Measurements from ENCODE around the gene MAEA. TPM values are rescaled to one million over a fixed set of nuclear protein-coding genes. Genes with fewer than 3 reads are reported as not detected.

The MAEA gene
- total and polyA plus RNA-seq, 2 experiments from 2014 or later, result 49.8 to 99.0 TPM

GRCh38 chr4:1375761-1376322 is 86.2 kb downstream of the MAEA start:
- no peaks in the 10 kb centered on the region for H3K9me2 ChIP-seq (ENCODE audit: insufficient read depth)
- H3F3A ChIP-seq (replicated peaks; ENCODE audit: low read depth), result no peaks in the 10 kb centered on the region
- no peaks in the 10 kb centered on the region for H3K36me3 ChIP-seq (ENCODE audit: insufficient read depth)
- Mint-ChIP-seq H3K4me3 (no peak overlapping the region), H3K9me3 (no peaks in the 10 kb centered on the region), H3K4me1 (no peaks in the 10 kb centered on the region), H3K36me3 (ENCODE audit: low read depth) (peaks cover 3% of the 10 kb centered on the region; the same call in 2 of the 3 replicates), H3K27ac (no peak overlapping the region), H3K27me3 (ENCODE audit: insufficient read depth, low read depth, poor library complexity) (peaks cover 2% of the 10 kb centered on the region)
- TF ChIP-seq POLR2AphosphoS5 (IDR thresholded peaks at IDR 0.05; ENCODE audit: low read depth), result no peak
- no peak for TF ChIP-seq EZH2 (IDR thresholded peaks at IDR 0.05; ENCODE audit: low read depth, unreplicated experiment)
- no peak for TF ChIP-seq ZNF114 (CRISPR knock-in tag; IDR thresholded peaks at IDR 0.05)
- TF ChIP-seq ZNF462 (CRISPR knock-in tag; IDR thresholded peaks at IDR 0.05), result no peak
- TF ChIP-seq STAT1 (IDR thresholded peaks at IDR 0.05; ENCODE audit: unreplicated experiment), result no peak
- no peak for TF ChIP-seq CREB1 (CRISPR knock-in tag; IDR thresholded peaks at IDR 0.05; ENCODE audit: low read depth)
- no peak for TF ChIP-seq ZNF331 (CRISPR knock-in tag; IDR thresholded peaks at IDR 0.05; ENCODE audit: low read depth)
- TF ChIP-seq REST (IDR thresholded peaks at IDR 0.05; ENCODE audit: unreplicated experiment), result no peak
- TF ChIP-seq JUNB (IDR thresholded peaks at IDR 0.05; ENCODE audit: unreplicated experiment), result no peak
- TF ChIP-seq, protein P1, sequence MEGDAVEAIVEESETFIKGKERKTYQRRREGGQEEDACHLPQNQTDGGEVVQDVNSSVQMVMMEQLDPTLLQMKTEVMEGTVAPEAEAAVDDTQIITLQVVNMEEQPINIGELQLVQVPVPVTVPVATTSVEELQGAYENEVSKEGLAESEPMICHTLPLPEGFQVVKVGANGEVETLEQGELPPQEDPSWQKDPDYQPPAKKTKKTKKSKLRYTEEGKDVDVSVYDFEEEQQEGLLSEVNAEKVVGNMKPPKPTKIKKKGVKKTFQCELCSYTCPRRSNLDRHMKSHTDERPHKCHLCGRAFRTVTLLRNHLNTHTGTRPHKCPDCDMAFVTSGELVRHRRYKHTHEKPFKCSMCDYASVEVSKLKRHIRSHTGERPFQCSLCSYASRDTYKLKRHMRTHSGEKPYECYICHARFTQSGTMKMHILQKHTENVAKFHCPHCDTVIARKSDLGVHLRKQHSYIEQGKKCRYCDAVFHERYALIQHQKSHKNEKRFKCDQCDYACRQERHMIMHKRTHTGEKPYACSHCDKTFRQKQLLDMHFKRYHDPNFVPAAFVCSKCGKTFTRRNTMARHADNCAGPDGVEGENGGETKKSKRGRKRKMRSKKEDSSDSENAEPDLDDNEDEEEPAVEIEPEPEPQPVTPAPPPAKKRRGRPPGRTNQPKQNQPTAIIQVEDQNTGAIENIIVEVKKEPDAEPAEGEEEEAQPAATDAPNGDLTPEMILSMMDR (conservative IDR thresholded peaks at IDR 0.05; ENCODE audit: low read depth in 2 of 2), result no peak
- no peak for TF ChIP-seq EZH2phosphoT487 (IDR thresholded peaks at IDR 0.05; ENCODE audit: unreplicated experiment)
- TF ChIP-seq, protein P2, sequence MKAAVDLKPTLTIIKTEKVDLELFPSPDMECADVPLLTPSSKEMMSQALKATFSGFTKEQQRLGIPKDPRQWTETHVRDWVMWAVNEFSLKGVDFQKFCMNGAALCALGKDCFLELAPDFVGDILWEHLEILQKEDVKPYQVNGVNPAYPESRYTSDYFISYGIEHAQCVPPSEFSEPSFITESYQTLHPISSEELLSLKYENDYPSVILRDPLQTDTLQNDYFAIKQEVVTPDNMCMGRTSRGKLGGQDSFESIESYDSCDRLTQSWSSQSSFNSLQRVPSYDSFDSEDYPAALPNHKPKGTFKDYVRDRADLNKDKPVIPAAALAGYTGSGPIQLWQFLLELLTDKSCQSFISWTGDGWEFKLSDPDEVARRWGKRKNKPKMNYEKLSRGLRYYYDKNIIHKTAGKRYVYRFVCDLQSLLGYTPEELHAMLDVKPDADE (IDR thresholded peaks at IDR 0.05), result no peak
- no peak for TF ChIP-seq NANOG (IDR thresholded peaks at IDR 0.05; ENCODE audit: borderline replicate concordance)
- no peaks in the 10 kb centered on the region for H3K4me1 ChIP-seq (ENCODE audit: insufficient read depth)
- H3K27ac ChIP-seq (ENCODE audit: low read depth), result no peak overlapping the region
- no peaks in the 10 kb centered on the region for H3K27me3 ChIP-seq (ENCODE audit: insufficient read depth)
- ATAC-seq (no peak), DNase-seq (ENCODE audit: low spot score) (no peak)
- no peak overlapping the region for H2AFZ ChIP-seq
- H3K4me2 ChIP-seq, result no peak overlapping the region
- no peak overlapping the region for H3K4me3 ChIP-seq
- H3K79me2 ChIP-seq (replicated peaks; ENCODE audit: insufficient read depth), result no peaks in the 10 kb centered on the region
- no peaks in the 10 kb centered on the region for H4K20me1 ChIP-seq (replicated peaks; ENCODE audit: insufficient read depth)
